Activated gamma-delta T cell treated with Interleukin-2 at 50 U/mL for 16 hours (primary cell): ENCODE measurements around the gene SULT4A1.

Experiments
- DNase-seq: peaks from one replicate; pipeline ENCODE4 v3.0.0-alpha.2; 2020

Gene SULT4A1

DNA sequence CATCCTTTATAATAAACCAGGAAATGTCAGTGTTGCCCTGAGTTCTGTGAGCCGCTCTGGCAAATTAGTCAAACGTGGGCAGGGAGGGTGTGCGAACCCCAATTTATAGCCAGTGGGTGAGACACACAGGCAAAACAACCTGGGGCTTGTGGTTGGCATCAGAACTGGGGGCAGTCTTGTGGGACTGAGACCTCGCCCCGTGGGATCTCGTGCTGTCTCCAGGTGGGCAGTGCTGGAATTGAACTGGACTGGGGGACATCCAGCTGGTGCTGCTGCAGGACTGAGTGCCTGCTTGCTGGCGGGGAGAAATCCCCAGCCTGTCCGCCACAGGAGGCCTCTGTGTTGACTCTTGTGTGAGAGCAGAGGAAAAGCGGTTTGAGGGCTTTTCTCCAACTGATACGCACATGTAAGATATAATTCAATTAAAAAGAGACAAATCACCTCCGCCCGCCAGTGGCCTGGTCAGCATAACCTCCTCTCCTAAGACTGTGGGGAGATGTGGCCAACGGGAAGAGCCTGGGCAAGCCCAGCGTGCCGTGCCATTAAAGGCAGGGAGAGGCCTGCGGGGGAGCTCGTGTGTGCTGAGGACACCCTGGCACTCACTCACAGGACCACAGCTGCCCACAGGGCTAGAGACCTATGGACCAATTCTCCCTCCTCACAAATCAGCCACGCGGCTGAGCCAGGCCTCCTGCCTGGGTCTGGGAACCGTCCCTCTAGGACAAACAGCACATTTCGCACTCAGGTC lies 18.4 kb downstream of the SULT4A1 start:
- DNase-seq, result no peak

DNA sequence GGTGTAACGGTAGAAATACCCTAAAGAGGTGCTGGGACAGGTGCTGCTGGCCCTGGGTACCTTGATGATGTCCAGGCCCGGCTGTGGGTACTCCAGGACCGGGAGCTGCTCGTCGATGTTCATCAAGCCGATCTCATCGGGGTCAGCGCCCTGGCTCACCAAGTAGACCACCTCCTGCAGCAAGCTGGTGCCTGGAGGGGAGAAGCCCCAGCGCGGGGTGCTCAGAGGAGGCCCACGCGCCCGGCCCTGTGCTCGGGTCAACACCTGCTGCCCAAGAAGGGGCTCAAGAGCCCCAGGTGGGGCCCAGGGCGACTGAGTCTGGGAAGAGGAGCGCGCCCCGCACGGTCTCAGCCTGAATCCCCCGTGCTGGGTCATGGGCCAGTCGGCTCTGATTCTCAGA lies 20.6 kb downstream of the SULT4A1 start:
- no peak for DNase-seq

DNA sequence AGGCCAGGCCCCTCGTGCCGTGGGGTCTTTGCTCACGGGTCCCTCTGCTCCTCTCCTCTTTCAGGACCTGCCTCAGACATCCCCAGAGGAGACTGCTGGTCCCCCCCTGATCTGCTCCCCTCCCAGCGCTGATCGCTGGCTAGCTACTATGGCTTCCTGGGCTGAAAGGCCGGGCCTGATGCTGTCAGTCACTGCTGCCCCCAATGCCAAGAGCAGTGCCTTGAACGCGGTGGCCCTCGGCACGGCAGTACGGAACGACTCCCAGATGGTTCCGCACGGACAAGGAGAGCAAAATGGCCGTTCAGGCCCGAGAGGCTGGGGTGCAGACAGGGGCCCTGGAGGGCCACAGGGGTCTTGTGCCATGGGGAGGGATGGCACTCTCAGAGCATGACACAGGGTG lies 21.5 kb downstream of the SULT4A1 start:
- no peak for DNase-seq

DNA sequence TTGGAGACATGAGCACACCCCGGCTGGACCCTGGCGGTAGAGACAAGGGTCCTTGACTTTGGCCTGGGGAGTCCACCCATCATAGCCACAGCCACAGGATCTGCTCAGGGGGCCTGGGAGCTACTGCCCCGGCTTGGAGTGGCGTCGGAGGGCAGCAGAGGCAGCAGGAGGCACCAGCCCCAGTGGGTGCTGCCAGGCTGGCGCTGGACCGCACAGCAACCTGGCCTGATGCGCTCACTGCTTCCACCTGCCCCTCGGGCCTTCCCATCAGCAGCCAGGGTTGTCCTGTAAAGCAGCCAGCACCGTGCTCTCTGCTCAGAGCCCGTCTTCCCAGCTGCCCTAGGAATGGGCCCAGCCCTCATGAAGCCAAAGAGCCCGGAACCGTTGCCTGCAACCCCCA lies 21.9 kb downstream of the SULT4A1 start:
- DNase-seq, result no peak

DNA sequence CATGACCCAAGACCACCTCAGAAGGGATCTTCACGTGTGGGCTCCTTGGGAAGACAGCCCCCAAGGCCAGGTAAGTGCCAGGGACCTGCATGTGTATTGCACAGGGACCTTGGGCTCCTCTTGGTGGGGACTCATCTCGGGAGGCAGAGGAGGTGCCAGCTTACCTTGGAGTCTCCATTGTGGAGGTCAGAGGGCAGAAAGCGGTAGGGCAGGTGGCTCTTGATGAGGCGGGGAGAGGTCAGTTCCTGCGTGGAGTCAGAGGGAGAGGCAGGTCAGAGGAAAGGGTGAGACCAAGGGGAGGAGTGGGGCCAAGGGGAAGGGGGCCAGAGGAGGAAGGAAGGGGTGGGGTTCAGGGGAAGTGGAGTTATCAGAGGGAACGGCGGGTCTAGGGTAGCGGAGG lies 22.5 kb downstream of the SULT4A1 start:
- no peak for DNase-seq

DNA sequence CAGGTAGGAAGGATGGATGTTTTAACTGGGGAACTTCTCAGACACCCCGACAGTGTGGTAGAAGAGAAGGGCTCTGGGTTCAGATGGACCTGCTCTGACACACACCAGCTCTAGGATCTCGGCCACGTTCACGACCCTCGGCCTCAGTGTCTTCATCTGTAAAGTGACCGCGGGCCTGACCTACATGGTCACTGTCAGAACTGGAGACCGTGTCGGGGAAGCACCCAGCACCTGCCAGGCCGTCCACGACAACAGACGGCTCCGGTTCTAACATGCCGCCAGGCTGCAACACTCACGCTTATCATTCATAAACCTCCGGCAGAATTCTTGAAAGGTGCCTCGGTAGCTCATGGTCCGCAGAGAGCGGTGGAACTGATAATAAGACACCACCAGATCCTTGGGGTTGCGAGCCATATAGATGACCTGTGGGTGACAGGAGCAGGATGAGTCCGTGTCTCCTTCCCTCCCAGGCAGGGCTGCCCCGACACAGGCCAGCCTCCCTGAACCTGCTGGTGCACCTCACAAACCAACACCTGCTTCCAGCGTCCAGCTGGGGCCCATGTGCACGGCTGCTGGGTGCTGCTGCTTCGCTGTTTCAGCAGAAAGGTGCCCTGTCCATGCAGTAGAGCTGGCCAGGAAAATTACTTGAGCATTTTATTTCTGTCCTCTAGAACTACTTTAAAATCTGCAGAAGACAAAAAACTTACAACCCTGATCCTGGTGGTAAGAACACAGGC lies 23.6 kb downstream of the SULT4A1 start:
- no peak for DNase-seq

DNA sequence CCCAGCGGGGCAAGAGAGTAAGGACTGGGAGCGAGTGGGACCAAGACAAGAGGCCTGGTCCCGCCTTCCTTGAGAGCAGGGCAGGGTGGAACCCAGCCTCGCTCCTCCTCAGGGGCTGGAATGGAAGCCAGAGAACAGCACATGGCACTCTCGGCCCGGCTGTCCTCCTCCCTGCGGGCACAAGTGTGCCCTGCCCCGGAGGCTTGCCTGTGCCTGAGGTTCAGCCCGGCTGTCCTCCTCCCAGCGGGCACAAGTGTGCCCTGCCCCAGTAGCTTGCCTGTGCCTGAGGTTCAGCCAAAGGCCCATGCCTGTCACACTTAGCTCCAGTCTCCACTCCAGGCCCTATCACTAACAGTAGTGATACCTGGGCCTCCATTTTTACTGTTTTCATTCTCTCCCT lies 24.2 kb downstream of the SULT4A1 start:
- DNase-seq, result no peak

DNA sequence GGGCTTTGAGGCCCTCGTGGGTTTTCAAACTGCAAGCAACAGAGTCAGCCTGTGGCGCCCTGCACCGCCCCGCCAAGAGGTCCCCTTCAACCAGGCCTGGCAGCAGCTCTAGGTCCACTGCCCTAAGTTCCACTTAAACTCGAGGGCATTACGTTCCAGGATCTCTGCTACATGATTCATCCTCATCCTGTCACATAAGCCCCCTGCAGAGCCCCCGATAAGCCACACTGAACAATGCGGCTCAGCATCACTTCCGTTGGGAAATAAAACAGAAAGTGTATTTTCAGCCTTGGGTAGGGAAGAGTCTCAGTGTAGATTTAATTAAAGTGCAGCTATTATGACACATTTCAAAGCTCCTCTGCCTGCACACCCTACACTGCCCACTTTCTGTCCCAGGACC lies 24.6 kb downstream of the SULT4A1 start:
- DNase-seq, result no peak

DNA sequence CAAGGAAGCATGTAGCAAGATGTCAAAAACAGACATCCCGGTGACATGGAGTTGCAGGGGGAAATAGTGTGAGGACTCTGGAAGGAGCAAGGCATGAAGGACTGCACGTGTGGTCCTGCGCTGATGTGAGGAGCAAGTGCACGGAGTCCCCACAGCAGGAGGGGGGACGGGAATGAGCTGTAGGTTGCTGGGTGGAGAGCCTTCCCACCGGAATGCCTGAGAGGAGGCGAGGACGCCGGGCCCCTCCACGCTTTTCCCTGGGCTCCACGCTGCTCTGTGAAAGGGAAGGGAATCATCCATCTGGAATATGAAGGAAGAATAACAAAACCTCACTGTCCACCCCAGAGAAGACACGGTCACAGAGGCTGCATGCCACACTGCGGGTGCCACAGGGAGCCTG lies 26.6 kb downstream of the SULT4A1 start:
- no peak for DNase-seq

DNA sequence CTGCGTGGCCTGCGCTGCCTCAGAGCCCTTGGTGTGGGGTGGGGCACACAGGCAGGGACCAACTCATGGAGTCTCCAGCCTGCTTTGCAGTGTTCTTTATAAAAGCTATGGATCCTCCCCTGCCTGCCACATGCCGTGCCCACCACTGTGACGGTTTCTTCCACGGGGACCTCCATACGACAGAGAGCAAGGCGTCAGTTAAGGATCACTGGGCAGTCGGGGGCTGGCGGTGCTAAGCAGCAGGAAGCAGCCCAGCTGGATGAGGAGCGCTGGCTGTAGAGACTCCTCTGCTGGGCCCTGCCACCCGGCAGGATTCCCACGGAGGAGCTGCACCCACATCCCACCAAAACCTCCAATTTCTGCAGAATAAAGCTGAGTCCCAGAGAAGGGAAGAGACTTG lies 27.1 kb downstream of the SULT4A1 start:
- no peak for DNase-seq

DNA sequence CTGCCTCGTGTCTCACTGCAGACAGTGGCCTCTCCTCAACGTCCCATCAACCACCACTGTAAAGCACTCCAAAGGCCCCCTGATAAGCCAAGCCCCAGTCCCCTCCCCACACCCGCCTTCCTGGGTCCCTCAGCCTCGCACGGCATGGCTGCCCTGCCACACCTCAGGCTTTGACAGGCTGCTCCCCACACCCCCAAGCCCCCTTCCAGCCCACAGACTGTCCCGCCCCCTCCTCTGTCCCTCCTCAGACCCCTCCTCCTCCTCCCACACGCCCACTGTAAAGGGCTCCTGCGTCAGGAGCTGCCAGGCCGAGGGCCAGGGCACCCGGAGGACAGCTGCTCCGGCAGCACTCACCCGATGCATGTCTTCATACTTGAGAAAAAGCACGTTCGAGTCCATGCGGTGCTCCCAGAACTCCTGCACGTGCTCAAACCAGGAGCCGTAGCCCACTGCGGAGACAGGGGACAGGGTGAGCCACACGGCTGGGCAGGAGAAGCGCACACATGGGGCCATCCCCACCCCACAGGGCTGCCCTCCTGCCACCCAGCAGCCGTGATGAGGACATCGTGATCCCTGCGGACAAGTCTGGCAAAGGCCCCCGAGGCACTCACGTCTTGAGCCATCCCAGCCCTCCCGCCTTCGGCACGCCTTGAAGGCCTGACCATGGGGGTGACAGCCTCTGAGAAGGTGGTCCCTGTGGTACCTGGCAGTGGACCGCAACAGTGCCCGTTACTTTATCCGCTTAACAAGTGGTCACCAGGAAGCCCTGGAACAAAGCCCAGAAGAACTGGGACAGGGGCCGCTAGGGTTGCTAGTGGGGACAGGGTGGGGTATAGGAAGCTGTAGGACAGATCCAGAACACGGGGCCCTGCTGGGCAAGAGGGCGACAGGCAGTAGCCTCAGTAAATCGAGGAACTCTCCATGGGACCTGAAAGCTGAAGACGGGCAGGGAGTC lies 28.8 kb downstream of the SULT4A1 start:
- no peak for DNase-seq

DNA sequence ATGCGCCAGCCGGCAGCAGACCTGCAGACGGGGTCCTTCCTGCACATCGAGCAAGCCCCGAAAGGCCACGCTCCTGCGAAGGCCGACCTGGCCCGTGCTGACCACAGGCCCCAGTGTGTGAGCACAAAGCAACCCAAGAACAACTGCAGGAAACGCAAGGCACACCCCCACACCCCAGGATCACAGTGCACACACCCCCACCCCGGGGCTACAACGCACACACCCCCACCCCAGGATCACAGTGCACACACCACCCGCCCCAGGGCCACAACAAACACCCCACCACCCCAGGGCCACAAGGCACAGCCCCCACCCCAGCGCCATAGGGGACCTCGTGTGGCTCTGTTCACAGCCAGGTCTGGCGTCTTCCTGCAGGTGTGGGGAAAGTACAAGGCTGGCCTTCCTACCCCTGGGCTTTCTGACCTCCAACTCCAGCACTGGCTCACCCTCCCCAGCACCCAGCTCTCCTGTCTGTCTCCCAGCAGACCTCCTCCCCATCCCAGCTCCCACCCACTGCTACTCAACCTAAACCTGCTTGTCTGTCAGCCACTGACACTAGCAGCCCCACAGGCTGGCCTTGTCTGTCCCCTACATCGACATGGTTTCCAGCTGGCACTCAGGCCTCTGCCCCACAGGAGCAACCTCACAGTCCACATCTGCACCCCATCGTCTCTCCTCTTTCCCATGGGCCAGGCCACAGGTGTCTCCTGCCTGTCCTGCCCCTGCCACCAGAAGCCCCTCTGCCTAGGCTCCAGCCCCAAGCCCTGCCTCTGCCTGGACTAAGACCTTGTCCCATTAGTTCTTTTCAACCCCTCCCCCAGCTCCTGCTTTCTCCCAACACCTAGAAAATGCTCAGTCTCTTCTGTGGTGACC lies 29.7 kb downstream of the SULT4A1 start:
- DNase-seq, result no peak

DNA sequence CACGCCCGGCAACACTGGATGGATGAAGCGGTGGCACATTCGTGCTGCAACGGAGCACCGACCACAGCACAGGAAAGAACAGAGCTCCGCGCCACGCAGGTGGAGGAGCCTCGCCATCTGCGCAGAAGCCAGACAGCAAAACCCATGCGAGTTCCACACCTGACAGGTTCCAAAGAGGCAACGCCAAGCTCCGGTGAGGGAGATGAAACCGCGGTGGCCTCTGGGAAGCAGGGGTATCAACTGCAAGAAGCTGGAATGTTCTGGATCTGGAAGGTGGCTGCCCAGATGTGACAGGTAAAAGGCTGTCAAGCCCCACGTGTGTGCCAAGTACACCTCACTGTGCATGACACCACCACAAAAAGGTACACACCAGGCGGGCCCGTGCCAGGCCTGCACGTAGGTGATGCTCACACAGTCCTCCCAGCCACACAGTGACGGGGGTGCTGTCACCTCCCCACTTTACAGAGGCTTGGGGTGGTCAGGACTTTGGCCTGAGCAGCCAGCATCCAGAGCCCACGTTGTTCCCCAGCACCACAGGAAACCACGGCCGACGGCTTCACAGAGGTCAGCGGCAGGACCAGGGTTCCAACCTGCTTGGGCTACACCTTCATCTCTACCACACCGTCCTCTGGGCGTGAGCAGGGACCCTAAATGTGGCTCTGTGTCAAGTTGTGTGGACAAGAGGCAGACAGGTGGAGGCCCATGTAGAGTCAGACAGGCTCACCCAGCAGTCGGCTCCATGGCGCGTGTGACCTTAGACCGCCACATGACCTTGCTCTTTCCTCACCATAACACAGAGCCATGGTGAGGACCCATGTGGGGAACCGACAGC lies 30.5 kb downstream of the SULT4A1 start:
- no peak for DNase-seq

DNA sequence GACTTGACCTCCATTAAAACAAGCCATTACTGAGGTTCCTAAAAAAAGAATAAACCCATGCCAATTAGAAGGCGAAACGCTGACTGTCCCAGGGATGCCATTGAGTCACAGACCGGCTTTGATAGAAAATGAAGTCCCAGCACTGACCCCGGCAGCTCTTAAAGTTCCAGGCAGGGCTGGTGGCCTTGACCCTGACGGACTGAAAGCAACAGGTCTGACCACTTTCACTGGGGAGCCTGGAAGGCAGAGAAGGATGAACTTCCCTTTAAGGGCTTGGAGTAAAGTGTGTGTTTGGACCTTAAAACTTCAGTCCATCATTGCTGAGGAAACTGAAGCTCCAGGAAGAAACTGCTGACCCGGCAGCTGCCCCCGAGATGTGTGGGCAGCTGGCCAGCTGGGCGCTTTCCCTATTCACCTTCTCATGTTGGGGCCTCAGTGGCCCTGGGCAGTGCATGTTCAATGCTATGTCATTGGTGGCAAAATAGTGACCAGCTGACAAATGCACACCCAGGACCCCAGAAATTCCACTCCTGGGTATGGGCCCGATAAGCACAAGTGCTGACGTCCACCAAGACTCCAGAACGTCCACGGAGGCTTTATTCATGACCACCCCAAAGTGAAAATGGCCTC lies 31.3 kb downstream of the SULT4A1 start:
- no peak for DNase-seq

DNA sequence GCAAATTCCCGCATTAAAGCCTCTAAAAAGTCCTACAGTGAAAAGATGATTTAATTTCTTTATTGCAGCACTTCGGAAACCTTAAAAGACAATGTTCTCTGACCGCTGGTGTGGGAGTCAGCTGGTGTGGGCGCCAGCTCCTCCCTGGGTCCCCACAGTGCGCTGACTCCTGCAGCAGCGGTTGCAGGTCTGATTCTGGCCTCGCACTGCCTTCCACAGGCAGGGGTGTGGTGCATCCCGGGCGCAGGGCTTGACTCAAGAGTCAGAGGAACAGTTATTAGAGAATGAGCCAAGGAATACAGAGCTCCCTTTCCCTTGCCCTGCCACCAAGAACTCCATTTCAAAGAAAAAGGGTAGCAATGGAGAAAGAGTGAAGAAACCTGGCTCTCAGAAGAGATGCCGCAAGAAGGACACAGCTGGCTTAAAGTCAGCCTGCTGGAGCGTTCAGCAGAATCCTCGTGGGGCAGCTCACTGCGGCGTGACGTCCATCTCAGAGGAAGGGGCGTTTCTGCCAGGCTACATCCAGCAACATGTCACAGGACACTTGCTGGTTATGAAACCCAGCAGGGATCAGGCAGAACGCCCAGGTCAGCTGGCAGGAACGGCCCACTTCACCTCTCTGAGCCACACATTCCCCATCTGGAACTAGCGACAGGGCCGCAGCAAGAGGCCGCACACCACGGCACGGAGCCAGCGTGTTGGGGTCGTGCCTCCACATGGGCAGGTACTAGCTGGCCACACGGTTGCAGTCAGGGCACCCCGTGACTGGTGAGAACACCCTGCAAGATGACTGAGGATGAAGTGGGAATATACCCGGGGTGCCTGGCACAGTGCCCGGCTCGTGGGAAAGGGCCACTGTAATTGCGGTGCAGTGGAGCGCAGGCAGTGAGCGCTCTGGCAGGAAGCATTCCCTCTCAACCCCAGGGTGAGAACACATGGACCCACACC lies 32.1 kb downstream of the SULT4A1 start:
- no peak for DNase-seq

DNA sequence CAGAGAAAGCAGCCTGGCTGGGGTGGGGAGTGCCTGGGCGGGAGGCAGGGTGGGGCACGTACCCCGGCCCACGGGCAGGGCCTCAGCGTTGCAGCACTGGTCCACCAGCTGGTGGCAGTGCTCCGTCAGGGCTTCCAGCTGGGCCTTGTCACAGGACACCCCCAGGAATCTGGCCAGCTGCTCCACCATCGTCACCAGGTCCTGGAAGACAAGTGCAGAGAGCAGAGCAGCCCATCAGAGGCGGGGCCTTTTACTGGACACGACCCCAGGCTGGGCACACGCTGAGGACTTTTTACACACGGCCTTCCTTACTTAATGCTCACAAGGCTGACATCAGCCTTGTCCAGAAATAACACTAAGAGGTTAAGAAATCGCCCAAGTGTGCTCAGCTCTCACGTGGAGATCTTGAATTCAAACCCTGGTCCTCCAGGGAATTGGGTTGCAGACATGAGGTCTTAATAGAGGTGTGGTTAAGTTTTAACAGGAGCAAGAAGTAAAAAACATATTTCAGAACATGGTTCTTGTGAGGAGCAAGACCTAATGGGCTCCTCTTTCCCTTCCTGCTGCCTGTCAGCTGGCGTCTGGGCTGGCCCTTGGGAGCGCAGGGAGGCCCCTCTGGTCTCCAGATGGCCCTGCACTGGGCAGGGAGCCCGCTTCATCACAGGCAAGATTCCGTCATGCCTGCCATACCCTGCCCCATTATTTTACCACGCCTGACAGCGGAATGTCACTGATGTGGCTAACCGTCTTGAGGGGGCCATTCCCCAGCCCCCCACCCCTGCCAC lies 33.1 kb downstream of the SULT4A1 start:
- no peak for DNase-seq

DNA sequence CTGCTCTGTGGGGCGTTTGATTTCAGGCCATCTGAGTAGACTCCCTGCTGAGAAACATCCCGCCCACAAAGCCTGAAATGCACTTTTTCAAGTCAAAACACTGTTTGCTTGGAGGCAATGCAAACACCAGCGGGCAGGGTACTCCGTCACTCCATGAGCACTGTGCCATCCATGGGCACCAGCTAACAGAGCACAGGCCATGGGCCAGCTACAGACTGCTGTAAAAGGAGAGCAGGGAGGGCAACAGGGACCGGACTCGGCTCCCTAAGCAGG lies 33.7 kb downstream of the SULT4A1 start:
- no peak for DNase-seq

DNA sequence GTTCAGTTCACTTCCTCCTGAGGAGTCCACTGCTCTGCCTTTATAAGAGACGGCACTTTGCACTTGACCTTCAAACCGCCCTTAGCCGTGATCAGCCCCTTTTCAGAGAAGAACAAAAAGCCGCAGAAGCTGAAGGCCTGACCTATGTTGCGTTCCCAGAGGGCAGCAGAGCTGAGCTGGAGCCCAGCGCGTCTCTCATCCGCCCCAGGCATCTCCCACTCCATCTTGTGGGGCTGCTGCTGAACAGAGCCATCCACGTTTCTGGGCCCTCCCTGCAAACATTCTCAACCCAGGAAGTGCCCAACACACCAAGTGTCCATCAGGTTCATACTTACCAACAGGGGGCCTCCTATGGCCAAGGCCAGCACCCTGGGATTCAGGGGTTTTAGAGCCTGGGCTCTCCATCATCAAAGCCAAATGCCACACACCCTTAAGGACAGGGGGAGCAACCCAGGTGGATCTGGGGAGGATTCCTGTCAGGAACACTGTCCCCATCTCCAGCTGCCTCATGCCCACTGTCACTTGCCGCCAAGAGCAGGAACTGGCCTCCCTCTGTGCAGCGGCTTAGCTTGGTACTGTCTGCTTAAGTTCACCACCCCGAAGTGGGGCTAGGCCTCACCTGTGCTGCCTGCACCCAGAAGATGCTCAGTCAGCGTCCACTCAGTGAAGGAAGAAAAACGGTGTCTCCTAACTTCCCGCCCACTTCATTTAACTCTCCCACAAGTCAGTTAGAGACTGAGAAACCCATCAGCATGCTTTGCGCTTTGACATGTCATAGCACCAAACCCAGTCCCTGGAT lies 34.2 kb downstream of the SULT4A1 start:
- no peak for DNase-seq
